Psoas muscle (tissue), 8 donors: ENCODE measurements around the gene ENTPD3. TPM values are rescaled to one million over a fixed set of nuclear protein-coding genes. Genes with fewer than 3 reads are reported as not detected.

ENCODE experiments used
- ATAC-seq, 4 donors: fragments of 200-7000 bp; cut with Tn5 transposase; one replicate each; pipeline ENCODE4 v1.9.1; 2020; ENCODE audit warnings: moderate library complexity in 3 of 4, mild to moderate bottlenecking in 2 of 4
- DNase-seq, 2 donors: peaks; one replicate each; pipeline ENCODE4 v3.0.0-alpha.2; 2020
- H3K27ac ChIP-seq: fragments of 200-600 bp; one replicate; pipeline ENCODE4 v1.8.0; 2022
- H3K27me3 ChIP-seq, 3 donors: fragments of 200-600 bp in 1 of 3; one replicate each; pipeline versions ENCODE4 v1.6.1 to v1.8.0; 2013 to 2022; ENCODE audit warnings: low read length in 2 of 3, mild to moderate bottlenecking in 2 of 3, moderate library complexity in 1 of 3; ENCODE audit not compliant: insufficient read depth in 3 of 3
- H3K36me3 ChIP-seq, 2 donors: fragments of 200-600 bp in 1 of 2; one replicate each; pipeline versions ENCODE4 v1.6.1 to v1.8.0; 2013 to 2022; ENCODE audit warnings: low read depth in 1 of 2, mild to moderate bottlenecking in 1 of 2, moderate library complexity in 1 of 2; ENCODE audit not compliant: insufficient read depth in 1 of 2
- H3K4me1 ChIP-seq: fragments of 200-600 bp; one replicate; pipeline ENCODE4 v1.8.0; 2022
- H3K4me3 ChIP-seq: fragments of 200-600 bp; one replicate; pipeline ENCODE4 v1.8.0; 2022; ENCODE audit warnings: mild to moderate bottlenecking
- H3K9me3 ChIP-seq: fragments of 200-600 bp; one replicate; pipeline ENCODE4 v1.8.0; 2022
- CTCF ChIP-seq: fragments of 200-600 bp; IDR thresholded peaks from one replicate; pipeline ENCODE4 v1.8.0; 2022; ENCODE audit warnings: antibody characterized with exemption
- WGBS, 3 donors: extraction: QIAGEN DNeasy Blood & Tissue Kit; methylation state at CpG; one replicate each; pipeline versions ENCODE4 v1.1.6 to v1.1.7; 2013; 5-methylcytosine and 5-hydroxymethylcytosine counted together
- intact Hi-C, 2 donors: fragments of 100-400 bp; cut with DNase I; formaldehyde crosslinking; loops; one replicate each; pipeline versions ENCODE4 v1.11.0 to v1.14.2; 2022
- polyA plus RNA-seq, 3 donors: library from polyadenylated mRNA; stranded (reverse); fragments of 200-250 nt; gene quantifications; one replicate each; pipeline ENCODE4 v1.2.3, GENCODE V29; 2013
- total RNA-seq, 4 donors: library from RNA; stranded (reverse); fragmentation: NEBNext Ultra II Directional in 2 of 4; extraction: Animal tissue kit (Norgen Biotek cat#: 25700) in 2 of 4; gene quantifications; one replicate each; pipeline versions ENCODE4 v1.2.1 to v1.2.4, GENCODE V29; 2021 to 2023
- donor health status: healthy with polysubstance abuse.
- donor health status: DM: no; HTN: no; CAD: no; lungs with moderate emphysema.
- donor health status: Bipolar disorder and iron deficiency.
- donor health status: healthy.
- donor health status: DM: yes; HTN: yes; CAD: no.
- donor health status: DM: no; HTN: no; CAD: no.
- donor health status: DM: no; HTN: no; CAD: no.
- donor health status: DM: yes; HTN: yes; CAD: no.

The ENTPD3 gene
- total and polyA plus RNA-seq, 7 donors: 0.22 to 0.54 (median 0.30) TPM

GRCh38 chr3:40450438-40450837, 63.5 kb downstream of the ENTPD3 start:
- intact Hi-C loops: loop anchor here (5.0 to 10.0 kb wide), 5 partner anchors 72 to 1434 kb away; partner anchors contain the start of gene ZNF621 (in 1 of the 2)
- Histone ChIP-seq H3K27ac (no peak overlapping the region), H3K9me3 (no peaks in the 10 kb centered on the region), H3K4me1 (peaks cover 17% of the 10 kb centered on the region), H3K27me3 (no peaks in the 10 kb centered on the region), H3K36me3 (peaks cover 3 to 43% of the 10 kb centered on the region in 2 donors), H3K4me3 (no peak overlapping the region)
- TF ChIP-seq CTCF: no peak
- no peak for ATAC-seq
- no peak for DNase-seq
- WGBS, 3 donors: 51 to 65% (median 55%) methylated on average over 2 of the region's 2 CpGs

- Histone ChIP-seq H3K36me3 (peaks cover 0 to 32% of the 10 kb centered on the region in 2 donors), H3K4me3 (no peak overlapping the region), H3K27ac (peak overlapping the region; percentile 94), H3K27me3 (no peaks in the 10 kb centered on the region), H3K9me3 (no peaks in the 10 kb centered on the region), H3K4me1 (peaks cover 21% of the 10 kb centered on the region)
- intact Hi-C loops: loop anchor here (5.0 to 10.0 kb wide), 5 partner anchors 71 to 1433 kb away; partner anchors contain the start of gene ZNF621 (in 1 of the 2)
- no peak for TF ChIP-seq CTCF
- ATAC-seq: no peak
- no peak for DNase-seq
Observed at GRCh38 chr3:40451551-40451950, 64.6 kb downstream of the ENTPD3 start.

GRCh38 chr3:40452057-40452456, 65.1 kb downstream of the ENTPD3 start:
- ATAC-seq: no peak
- TF ChIP-seq CTCF: no peak

GRCh38 chr3:40452562-40452875, 65.5 kb downstream of the ENTPD3 start:
- H3K27ac ChIP-seq: peak overlapping the region; percentile 94
- ATAC-seq (no peak), DNase-seq (no peak)
- TF ChIP-seq CTCF: no peak
- WGBS, 3 donors: 1 to 7% (median 3%) methylated on average over 7 of the region's 7 CpGs
- H3K9me3 ChIP-seq: no peaks in the 10 kb centered on the region
- peaks cover 0 to 31% of the 10 kb centered on the region in 2 donors for H3K36me3 ChIP-seq
- H3K4me1 ChIP-seq: peaks cover 21% of the 10 kb centered on the region
- H3K4me3 ChIP-seq: peak overlapping the region; percentile 77
- intact Hi-C loops: loop anchor here (5.0 to 10.0 kb wide), 5 partner anchors 70 to 1432 kb away; partner anchors contain the start of gene ZNF621 (in 1 of the 2)
- no peaks in the 10 kb centered on the region for H3K27me3 ChIP-seq

More at GRCh38 chr3:40452057-40452456, 65.1 kb downstream of the ENTPD3 start:
- Histone ChIP-seq H3K4me3 (peak overlapping the region; percentile 77), H3K27ac (peak overlapping the region; percentile 94), H3K9me3 (no peaks in the 10 kb centered on the region), H3K27me3 (no peaks in the 10 kb centered on the region), H3K4me1 (peaks cover 21% of the 10 kb centered on the region), H3K36me3 (peaks cover 0 to 31% of the 10 kb centered on the region in 2 donors)
- intact Hi-C loops: loop anchor here (5.0 to 10.0 kb wide), 5 partner anchors 70 to 1433 kb away; partner anchors contain the start of gene ZNF621 (in 1 of the 2)
- no peak for DNase-seq
- 77 to 90% (median 88%) methylated on average over 1 of the region's 1 CpG for WGBS, 3 donors
